Cardiac ventricle fibroblast (primary cell): ENCODE measurements around the gene OLFML1. TPM values are rescaled to one million over a fixed set of nuclear protein-coding genes. Genes with fewer than 3 reads are reported as not detected.

Experiments used
- total RNA-seq: library from RNA; depleted of rRNA; stranded (reverse); fragments of >200 nt; gene quantifications from 2 replicates; pipeline ENCODE4 v1.2.3, GENCODE V29; 2015

The OLFML1 gene
- total RNA-seq: 24.4 and 26.4 TPM in 2 replicates

DNA sequence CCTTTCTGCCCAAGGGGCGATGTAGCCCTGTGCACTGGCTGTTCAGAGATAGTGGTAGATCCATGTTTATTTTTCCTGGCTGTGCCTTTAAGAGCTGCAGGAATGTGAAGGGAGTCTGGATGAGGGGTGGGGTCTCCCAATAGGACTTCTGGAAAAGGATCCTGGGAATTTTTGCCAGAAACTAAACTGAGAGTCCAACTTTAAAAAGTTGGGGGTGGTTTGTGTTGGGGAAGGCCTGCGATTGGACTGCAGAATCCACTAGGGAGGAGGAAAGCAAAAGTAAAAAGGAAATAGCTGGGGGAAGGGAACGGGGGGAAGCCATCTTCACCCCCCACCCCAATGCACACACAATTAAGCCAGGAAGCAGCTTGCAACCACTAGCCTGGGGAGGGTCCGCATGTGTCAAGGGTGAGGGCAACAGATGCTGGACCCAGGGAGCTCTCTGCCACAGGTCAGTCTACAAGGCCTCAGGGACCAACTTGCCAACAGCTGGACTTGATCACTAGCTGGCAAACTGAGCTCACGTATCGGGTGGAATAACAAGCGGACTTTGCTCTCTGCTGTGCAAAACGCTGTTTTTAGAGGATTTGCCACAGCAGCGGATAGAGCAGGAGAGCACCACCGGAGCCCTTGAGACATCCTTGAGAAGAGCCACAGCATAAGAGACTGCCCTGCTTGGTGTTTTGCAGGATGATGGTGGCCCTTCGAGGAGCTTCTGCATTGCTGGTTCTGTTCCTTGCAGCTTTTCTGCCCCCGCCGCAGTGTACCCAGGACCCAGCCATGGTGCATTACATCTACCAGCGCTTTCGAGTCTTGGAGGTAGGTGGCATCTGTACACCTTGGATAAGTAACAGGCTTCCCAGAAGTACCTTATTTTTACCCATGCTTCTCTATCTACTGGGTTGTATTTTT lies at the start of gene OLFML1:
Gene OLFML1 (plus strand): TSS at position 321 of the 912 bp plus-strand sequence. CDS start 370 bp downstream, at position 691.

DNA sequence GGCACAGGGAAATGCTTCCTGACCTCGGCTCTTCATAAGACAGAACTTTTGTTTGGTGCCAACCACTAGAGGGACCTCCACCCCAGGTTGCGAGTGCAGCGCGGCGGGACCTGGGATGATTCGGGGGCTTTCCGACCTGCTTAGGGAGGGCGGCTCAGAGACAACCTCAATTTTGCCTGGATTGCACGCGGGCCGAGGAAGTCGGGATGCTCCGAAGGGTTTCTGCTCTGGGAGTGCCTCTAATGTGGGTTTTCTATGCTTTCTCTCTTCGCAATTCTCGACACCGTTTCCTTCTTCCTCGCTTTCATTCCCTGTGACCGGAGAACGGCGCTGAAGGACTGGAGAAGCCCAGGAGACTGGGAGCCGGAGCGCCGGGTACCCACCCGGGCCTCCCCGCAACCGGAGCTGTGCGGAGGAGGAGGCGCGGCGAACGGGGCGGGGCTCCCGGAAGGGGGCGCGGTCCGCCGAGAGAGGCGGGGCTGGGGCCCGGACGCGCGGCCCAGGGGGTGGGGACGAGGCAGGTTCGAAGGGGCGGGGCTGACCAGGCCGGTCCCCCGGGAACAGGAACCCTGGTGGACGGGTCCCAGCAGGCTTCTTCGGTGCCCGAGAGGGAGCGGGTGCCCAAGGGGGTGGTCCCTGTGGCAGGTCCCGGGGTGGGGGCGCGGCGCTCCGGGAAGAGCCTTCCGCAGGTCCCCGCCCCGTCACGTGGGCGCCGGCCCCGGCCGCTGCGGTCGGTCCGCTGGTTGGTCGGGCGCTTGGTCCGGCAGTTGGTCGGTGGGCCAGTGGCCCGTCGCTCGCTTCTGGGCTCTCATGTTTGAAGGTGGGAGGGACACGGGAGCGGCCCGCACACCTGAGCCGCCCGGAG lies 28.2 kb downstream of the OLFML1 start, which contains the start of gene PPFIBP2:
Gene PPFIBP2 (plus strand): TSS at position 766 of the 865 bp plus-strand sequence. CDS start 35,477 bp downstream, outside the sequence.

Other genes with a start within 250 kb of the OLFML1 start
- gene SYT9, start 233.6 kb upstream of the OLFML1 start, total RNA-seq: not detected in 2 replicates
- gene PPFIBP2, start 28.5 kb downstream of the OLFML1 start, total RNA-seq: 5.1 and 8.7 TPM in 2 replicates
- gene CYB5R2, start 188.0 kb downstream of the OLFML1 start, total RNA-seq: 7.1 and 12.7 TPM in 2 replicates
- gene OVCH2, start 221.0 kb downstream of the OLFML1 start, total RNA-seq: not detected in 2 replicates